Jurkat, Clone E6-1 (cell line): ENCODE data around the gene ARHGAP26.

Source experiments
- DNase-seq: peaks from one replicate; pipeline ENCODE4 v3.0.0-alpha.2; 2011; ENCODE audit warnings: low read depth, low spot score
- H3K4me3 ChIP-seq: 2 replicates; pipeline ENCODE4 v1.5.1; 2011; ENCODE audit warnings: mild to moderate bottlenecking, low read length, control low read depth, moderate library complexity

The ARHGAP26 gene

GRCh38 chr5:143166661-143167420, 396.7 kb downstream of the ARHGAP26 start:
- no peak overlapping the region for H3K4me3 ChIP-seq
- DNase-seq, result no peak

DNA sequence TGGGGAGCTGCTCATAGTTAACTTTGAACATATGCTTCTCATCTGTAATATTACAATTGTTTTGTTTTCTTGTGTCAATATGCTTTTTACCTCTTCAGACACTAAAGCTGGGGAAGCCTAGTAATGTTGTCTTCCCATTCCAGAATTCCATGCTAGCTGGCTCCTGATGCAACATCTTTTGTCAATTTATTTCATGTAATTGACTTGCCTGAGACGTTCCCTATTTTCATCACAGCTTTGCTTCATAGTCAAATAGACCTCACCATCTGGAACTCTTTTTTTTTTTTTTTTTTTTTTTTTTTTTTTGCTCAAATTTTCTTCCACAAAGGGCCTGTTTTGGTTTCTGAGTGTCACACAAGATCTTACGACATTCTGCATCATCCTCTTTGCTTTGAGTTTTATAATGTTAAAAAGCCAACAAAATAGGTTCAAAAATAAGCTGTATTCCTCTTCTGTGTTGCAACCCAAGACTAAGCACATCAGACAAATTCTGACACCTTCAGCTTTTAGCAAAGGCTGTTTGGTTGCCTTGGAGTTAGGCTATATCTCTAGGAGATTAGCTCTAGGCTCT, 398.1 kb downstream of the ARHGAP26 start:
- H3K4me3 ChIP-seq, result no peak overlapping the region
- DNase-seq, result no peak

- DNase-seq, result no peak
- no peak overlapping the region for H3K4me3 ChIP-seq
Measured at GRCh38 chr5:143168921-143169810, 399.0 kb downstream of the ARHGAP26 start.

DNA sequence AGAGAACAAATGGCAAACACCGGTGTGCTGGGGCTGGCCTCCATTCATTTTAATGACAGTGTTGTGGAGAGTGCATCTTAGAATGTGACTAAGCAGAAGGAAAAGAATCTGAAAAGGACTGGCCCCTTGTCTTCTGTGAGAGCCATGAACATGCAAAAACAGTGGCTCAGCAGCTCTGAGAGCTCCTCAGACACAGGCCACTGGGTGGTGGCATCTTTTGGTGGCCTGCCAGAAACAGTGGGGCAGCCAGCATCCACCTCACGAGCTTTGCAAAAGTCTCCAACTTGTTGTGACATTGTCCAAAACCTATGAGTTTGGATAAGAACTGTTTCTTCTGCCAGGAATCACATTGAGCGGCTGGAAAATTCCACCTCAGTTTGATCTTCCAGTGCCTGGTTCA, 399.9 kb downstream of the ARHGAP26 start:
- no peak for DNase-seq
- H3K4me3 ChIP-seq, result no peak overlapping the region

GRCh38 chr5:143170977-143171376, 400.8 kb downstream of the ARHGAP26 start:
- H3K4me3 ChIP-seq, result no peak overlapping the region
- DNase-seq, result no peak

- no peak for DNase-seq
- H3K4me3 ChIP-seq, result no peak overlapping the region
Measured at GRCh38 chr5:143172739-143173138, 402.6 kb downstream of the ARHGAP26 start.

- DNase-seq, result no peak
- no peak overlapping the region for H3K4me3 ChIP-seq
Measured at GRCh38 chr5:143173139-143173889, 403.1 kb downstream of the ARHGAP26 start.

- H3K4me3 ChIP-seq, result no peak overlapping the region
- DNase-seq, result peak; percentile 10
Measured at GRCh38 chr5:143174714-143175398, 404.7 kb downstream of the ARHGAP26 start.

DNA sequence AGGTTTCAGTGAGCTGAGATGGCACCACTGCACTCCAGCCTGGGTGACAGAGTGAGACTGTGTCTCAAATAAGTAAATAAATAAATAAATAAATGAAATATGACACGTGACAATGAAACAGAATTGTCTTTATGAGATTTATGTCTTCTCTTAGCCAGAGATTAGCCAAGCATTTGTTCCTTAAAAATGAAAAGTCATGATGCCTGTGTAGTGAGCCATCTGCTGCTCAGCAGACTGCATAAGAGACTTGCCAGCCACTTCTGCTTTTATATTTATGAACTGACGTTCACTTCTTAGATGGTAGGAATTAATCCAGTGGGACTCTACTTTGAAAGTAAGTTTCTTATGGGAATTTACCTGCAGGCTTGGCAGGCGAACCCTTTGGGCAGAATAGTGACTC, 405.9 kb downstream of the ARHGAP26 start:
- no peak for DNase-seq
- H3K4me3 ChIP-seq, result no peak overlapping the region

DNA sequence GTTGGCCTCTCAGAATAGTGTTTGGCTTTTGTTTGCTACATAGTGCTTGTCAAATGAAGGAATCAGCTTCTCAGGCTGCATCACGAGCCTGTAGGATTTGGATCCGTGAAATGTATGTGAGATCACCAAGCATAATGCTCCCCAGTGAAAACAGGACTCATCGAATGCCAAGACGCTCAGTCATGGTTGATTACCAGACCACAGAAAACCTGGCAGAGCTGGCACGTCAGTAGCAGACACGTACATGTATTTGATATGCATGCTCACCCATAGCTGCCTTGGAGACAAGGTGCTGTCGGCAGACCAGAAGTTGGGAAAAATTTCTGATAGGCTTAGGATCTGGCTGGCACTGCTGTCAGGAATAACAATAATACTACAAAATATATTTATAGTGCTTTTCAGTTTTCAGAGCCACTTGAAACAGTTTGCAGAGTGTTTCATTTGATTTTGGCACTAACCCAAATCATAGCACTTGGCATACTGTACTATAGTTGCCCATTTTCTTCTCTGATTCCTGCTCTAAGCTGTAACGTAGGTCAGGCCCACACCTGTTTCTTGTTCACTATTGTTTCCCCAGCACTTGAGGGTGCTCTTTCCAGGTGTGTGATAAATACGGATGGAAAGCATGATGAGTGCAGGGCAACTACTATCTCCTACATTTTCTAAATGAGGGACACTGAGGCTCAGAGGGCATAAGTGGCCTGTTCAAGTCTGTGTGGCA, 407.2 kb downstream of the ARHGAP26 start:
- no peak overlapping the region for H3K4me3 ChIP-seq
- DNase-seq, result no peak

- no peak overlapping the region for H3K4me3 ChIP-seq
- DNase-seq, result no peak
Measured at GRCh38 chr5:143179126-143179740, 409.1 kb downstream of the ARHGAP26 start.

DNA sequence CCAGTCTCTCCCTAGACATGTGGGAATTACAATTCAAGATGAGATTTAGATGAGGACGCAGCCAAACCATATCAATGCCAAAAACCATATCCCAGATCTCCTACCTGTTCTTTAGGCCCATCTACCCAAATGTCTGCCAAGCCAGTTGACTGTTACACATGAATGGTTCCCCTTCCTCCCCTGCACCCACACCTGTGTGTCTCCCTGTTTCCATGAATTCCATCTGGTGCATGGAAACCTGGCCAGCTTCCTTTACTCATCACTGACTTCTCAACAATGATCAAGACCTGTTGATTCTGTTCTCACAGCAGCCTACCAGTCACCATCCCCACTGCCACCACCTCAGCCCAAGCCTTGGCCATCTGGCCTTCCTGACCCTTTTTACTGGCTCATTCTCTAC, 410.6 kb downstream of the ARHGAP26 start:
- no peak for DNase-seq

GRCh38 chr5:143181173-143181572, 411.0 kb downstream of the ARHGAP26 start:
- DNase-seq, result no peak
- H3K4me3 ChIP-seq, result no peak overlapping the region

More for the DNA sequence above, 410.6 kb downstream of the ARHGAP26 start:
- no peak overlapping the region for H3K4me3 ChIP-seq

DNA sequence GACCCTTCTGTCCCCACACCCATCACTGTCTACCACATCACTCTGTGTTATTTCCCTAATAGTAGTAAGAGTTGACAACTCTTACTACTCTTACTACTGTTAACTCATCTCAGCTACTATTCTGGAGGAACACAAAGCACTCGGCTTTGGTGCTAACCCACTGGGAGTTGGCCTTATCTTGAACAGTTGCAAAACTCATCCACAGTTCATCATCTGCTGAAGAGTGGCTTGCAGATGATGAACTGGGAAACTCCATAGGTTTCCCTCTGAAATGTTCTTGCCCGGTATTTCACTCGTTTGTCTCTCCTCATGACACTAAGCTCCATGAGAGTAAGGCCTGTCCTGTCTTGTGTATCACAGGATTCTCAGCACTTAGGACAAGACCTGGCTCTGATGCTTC, 411.9 kb downstream of the ARHGAP26 start:
- H3K4me3 ChIP-seq, result no peak overlapping the region
- no peak for DNase-seq

- H3K4me3 ChIP-seq, result no peak overlapping the region
- no peak for DNase-seq
Measured at GRCh38 chr5:143182901-143183820, 413.0 kb downstream of the ARHGAP26 start.

DNA sequence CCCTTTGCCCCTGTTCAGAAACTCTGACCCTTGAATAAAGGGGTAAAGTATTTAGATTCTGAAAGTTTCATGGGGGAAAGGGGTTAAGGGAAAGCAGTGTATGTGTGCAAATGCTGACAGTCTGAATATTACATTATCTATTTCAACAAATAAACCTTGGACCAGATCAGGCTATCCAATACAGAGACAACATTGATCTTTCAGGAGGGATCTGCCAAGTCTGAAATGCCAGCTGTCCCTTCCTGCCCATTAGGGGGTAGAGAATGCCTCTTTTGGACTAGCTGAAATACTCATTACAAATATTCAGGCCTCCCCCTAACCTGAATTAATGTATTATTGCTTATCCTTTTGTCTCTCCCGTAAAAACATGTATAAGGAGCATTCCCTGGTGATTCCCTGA, 413.8 kb downstream of the ARHGAP26 start:
- no peak for DNase-seq
- H3K4me3 ChIP-seq, result no peak overlapping the region

- H3K4me3 ChIP-seq, result no peak overlapping the region
- DNase-seq, result no peak
Measured at GRCh38 chr5:143186623-143187022, 416.4 kb downstream of the ARHGAP26 start.
